Stimulated activated memory B cell treated with anti-CD40 and anti-IgM and Interleukin-4, amounts not matched to agents 10 μg/mL and 1 μg/mL and 100 μg/mL, for 72 hours (primary cell): Measurements from ENCODE around the gene GPI.

Source experiments
- ATAC-seq: fragments of 150-1000 bp; cut with Tn5 transposase; 2 replicates; pipeline ENCODE4 v1.10.0; 2021
- H3K27ac Mint-ChIP-seq: one replicate; pipeline ENCODE4 v1.8.0; 2022; ENCODE audit warnings: mild to moderate bottlenecking, mixed read lengths
- H3K27me3 Mint-ChIP-seq: one replicate; pipeline ENCODE4 v1.8.0; 2022; ENCODE audit warnings: mixed read lengths
- H3K36me3 Mint-ChIP-seq: one replicate; pipeline ENCODE4 v1.8.0; 2022; ENCODE audit warnings: mixed read lengths
- H3K4me1 Mint-ChIP-seq: one replicate; pipeline ENCODE4 v1.8.0; 2022; ENCODE audit warnings: mixed read lengths
- H3K4me3 Mint-ChIP-seq: one replicate; pipeline ENCODE4 v1.8.0; 2022; ENCODE audit warnings: mild to moderate bottlenecking, moderate library complexity, mixed read lengths
- H3K9me3 Mint-ChIP-seq: one replicate; pipeline ENCODE4 v1.8.0; 2022; ENCODE audit warnings: mixed read lengths

The GPI gene

DNA sequence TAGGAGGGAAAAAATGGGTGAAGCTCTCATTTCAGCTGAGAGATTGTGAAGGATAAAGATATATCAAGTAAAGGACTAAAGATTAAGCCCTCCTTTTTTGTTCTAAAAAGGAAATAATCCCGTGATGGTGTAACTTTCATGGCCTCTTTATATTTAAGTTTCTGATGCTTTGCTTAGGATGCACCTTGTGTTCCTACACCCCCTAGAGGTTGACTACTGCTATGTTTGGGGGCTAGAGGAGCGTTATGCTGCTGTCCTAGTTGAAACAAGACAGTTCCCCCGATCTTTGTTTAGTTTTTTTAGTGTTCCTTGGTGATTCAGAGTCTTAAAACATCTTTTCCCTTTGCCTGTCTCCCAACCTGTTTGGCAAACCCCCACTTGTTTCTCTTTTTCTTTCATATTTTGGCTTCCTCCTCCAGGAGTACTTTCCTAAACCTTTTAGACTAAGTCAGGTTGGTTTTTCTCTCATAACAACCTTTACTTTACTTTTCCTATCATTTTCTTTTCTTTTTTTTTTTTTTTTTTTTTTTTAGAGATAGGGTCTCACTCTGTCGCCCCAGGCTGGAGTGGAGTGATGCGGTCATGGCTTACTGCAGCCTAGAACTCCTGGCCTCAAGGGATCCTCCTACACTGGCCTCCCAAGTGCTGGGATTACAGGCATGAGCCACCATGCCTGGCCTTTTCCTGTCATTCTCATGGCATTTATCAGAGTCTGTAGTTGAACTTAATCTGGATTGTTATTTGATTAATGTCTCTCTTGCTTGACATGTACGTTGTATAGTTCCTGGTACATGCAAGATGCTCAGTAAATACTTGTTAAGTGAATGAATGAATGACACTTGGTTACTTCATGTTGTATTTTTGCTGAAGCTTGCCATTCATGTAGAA lies 66.0 kb downstream of the GPI start:
- no peaks in the 10 kb centered on the region for H3K9me3 Mint-ChIP-seq
- H3K27me3 Mint-ChIP-seq: no peaks in the 10 kb centered on the region
- no peak overlapping the region for H3K27ac Mint-ChIP-seq
- H3K4me1 Mint-ChIP-seq: peaks cover 36% of the 10 kb centered on the region
- peak; percentile 51 for ATAC-seq
- peak overlapping the region; percentile 15 for H3K4me3 Mint-ChIP-seq
- H3K36me3 Mint-ChIP-seq: peaks cover 8% of the 10 kb centered on the region

DNA sequence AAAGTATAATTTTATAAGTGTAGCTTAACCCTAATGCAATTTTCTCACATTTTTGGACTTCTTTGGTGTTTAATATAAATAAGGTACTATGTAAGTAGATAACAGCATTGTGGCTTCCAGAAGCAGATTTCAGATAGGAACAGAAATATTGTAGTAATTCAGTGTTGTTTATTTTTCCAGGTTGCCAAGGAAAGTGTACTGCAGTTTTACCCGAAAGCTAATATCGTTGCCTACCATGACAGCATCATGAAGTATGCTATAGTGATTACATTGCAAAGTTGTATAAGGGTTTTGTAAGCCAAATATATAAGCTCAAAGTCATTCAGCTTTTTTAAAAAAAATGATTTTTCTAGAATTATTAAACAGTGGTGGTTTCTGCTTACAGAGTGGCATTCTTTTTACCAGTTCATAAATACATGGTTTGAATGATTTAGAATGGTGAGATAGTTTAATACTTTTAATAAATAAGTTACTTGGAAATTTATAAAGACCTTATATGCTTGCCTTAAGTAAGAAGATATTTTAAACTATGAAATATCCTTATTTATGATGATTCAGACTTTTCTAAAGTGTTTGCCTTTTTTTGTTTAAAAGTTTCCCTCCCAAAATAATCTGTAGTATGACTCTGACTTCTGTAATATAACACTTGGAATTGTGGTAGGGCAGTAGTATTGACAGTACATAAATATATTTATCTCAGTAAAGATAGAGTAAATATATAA lies 66.8 kb downstream of the GPI start:
- no peak for ATAC-seq
- H3K4me1 Mint-ChIP-seq: peaks cover 36% of the 10 kb centered on the region

DNA sequence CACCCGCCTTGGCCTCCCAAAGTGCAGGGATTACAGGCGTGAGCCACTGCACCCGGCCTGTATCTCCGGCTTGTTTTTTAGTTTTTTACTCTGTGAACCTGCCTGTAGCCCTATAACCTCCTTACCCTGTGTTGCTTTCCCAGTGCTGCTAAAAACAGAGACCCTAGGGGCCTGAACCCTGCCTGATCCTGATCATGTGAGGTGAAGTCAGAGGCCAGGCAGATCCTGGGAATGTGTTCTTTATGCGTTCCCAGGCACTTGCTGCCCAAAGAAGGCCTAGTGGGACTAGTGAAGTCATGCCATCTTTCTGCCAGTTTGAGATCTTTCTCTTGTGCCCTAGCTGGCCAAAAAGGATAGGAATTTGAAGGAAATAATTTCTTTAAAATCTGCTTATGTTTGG lies 67.8 kb downstream of the GPI start:
- Mint-ChIP-seq H3K36me3 (peaks cover 9% of the 10 kb centered on the region), H3K4me1 (peaks cover 36% of the 10 kb centered on the region), H3K9me3 (no peaks in the 10 kb centered on the region), H3K4me3 (no peak overlapping the region), H3K27me3 (no peaks in the 10 kb centered on the region), H3K27ac (no peak overlapping the region)
- no peak for ATAC-seq

More for the DNA sequence above, 66.8 kb downstream of the GPI start:
- peaks cover 8% of the 10 kb centered on the region for H3K36me3 Mint-ChIP-seq
- H3K9me3 Mint-ChIP-seq: no peaks in the 10 kb centered on the region
- H3K27me3 Mint-ChIP-seq: no peaks in the 10 kb centered on the region
- H3K27ac Mint-ChIP-seq: no peak overlapping the region
- no peak overlapping the region for H3K4me3 Mint-ChIP-seq

DNA sequence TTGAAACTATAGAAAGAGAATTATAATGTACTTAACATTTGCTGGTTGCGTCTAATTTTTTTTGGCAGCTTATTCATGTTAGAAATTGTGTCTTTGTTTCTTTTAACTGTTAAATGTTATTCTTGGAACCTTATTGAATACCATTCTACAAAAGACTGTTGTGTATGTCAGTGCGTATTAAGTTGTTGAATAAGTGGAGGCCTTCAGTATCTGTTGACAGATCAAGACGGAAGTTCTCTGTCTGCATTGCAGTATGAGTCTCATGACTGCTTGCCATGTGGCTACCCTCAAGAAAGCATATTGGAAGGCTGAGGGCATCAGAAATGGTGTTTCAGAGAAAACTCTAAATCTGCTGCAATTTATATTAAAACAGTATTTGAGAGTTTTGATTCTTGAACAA lies 71.7 kb downstream of the GPI start:
- Mint-ChIP-seq H3K9me3 (no peaks in the 10 kb centered on the region), H3K4me1 (peaks cover 9% of the 10 kb centered on the region), H3K27me3 (no peaks in the 10 kb centered on the region), H3K36me3 (peaks cover 30% of the 10 kb centered on the region), H3K27ac (no peak overlapping the region), H3K4me3 (no peak overlapping the region)
- no peak for ATAC-seq

DNA sequence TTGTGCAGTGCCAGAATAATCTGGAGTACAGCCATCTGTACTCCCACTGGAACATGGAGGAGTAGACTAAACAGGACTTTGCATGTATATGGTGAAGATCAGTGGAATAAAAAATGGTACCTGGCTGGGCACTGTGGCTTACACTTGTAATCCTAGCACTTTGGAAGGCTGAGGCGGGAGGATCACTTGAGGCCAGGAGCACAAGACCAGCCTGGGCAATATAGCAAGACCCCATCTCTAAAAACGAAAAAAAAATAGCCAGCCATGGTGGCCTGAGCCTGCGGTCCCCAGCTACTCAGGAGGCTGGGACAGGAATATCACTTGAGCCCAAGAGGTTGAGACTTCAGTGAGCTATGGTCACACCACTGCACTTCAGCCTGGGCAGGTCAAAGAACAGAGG lies 83.2 kb downstream of the GPI start:
- ATAC-seq: no peak
- Mint-ChIP-seq H3K27me3 (no peaks in the 10 kb centered on the region), H3K9me3 (no peaks in the 10 kb centered on the region), H3K4me3 (no peak overlapping the region), H3K4me1 (no peaks in the 10 kb centered on the region), H3K36me3 (peaks cover 71% of the 10 kb centered on the region), H3K27ac (peak overlapping the region; percentile 28)
